HG03159 (cell line): Measurements from ENCODE around the gene HMX1.

Experiments
- ATAC-seq: cut with Tn5 transposase; IDR thresholded peaks from one replicate; pipeline ENCODE4 v1.9.1; 2021; ENCODE audit warnings: mild to moderate bottlenecking, moderate library complexity; ENCODE audit not compliant: unreplicated experiment

Gene HMX1

GRCh38 chr4:8857766-8858700 is 13.6 kb downstream of the HMX1 start:
- no peak for ATAC-seq

- no peak for ATAC-seq
These were observed 14.6 kb downstream of the HMX1 start for GRCh38 chr4:8856835-8857621.

- ATAC-seq, result no peak
These were observed 15.8 kb downstream of the HMX1 start for GRCh38 chr4:8855818-8856245.

- ATAC-seq, result no peak
These were observed 16.7 kb downstream of the HMX1 start for GRCh38 chr4:8854931-8855330.

- ATAC-seq, result no peak
These were observed 17.6 kb downstream of the HMX1 start for GRCh38 chr4:8854016-8854415.

- ATAC-seq, result no peak
These were observed 18.4 kb downstream of the HMX1 start for GRCh38 chr4:8853249-8853648.

- ATAC-seq, result no peak
These were observed 19.4 kb downstream of the HMX1 start for GRCh38 chr4:8852118-8852704.

GRCh38 chr4:8851321-8852117 is 20.1 kb downstream of the HMX1 start:
- no peak for ATAC-seq

GRCh38 chr4:8850830-8851188 is 20.8 kb downstream of the HMX1 start:
- ATAC-seq, result no peak

GRCh38 chr4:8850074-8850829 is 21.4 kb downstream of the HMX1 start:
- no peak for ATAC-seq

- no peak for ATAC-seq
These were observed 22.2 kb downstream of the HMX1 start for GRCh38 chr4:8849266-8850073.

GRCh38 chr4:8848507-8849265 is 23.0 kb downstream of the HMX1 start:
- ATAC-seq, result no peak

- ATAC-seq, result no peak
These were observed 23.9 kb downstream of the HMX1 start for GRCh38 chr4:8847764-8848163.

GRCh38 chr4:8847331-8847730 is 24.3 kb downstream of the HMX1 start:
- no peak for ATAC-seq

GRCh38 chr4:8846826-8847225 is 24.8 kb downstream of the HMX1 start:
- ATAC-seq, result no peak

GRCh38 chr4:8846046-8846720 is 25.5 kb downstream of the HMX1 start:
- no peak for ATAC-seq

- no peak for ATAC-seq
These were observed 26.5 kb downstream of the HMX1 start for GRCh38 chr4:8844976-8845690.
